HepG2 (cell line): ENCODE data around the gene NELFB. TPM values are rescaled to one million over a fixed set of nuclear protein-coding genes. Genes with fewer than 3 reads are reported as not detected.

Experiments used
- ARNT ChIP-seq: fragments of 450-650 bp; IDR thresholded peaks from 2 replicates; pipeline ENCODE4 v1.6.1; 2017
- CREM ChIP-seq, 2 experiments: sonication (generic) in 1 of 2; formaldehyde crosslinking in 1 of 2; IDR thresholded peaks; 2 replicates each; pipeline versions ENCODE4 v1.4.0 to v1.6.1; 2016 to 2020; ENCODE audit warnings: antibody characterized with exemption in 1 of 2, mild to moderate bottlenecking in 1 of 2, missing genetic modification reagents in 1 of 2
- ETV5 ChIP-seq: IDR thresholded peaks from 2 replicates; pipeline ENCODE4 v1.6.1; 2018; ENCODE audit warnings: missing biosample characterization, missing genetic modification reagents, inconsistent platforms, borderline replicate concordance
- HDAC1 ChIP-seq: sonication (generic); formaldehyde crosslinking; IDR thresholded peaks from 2 replicates; pipeline ENCODE4 v1.5.1; 2020; ENCODE audit warnings: mild to moderate bottlenecking, missing genetic modification reagents
- HDAC6 ChIP-seq: fragments of 200-600 bp; sonication (generic); IDR thresholded peaks from 2 replicates; pipeline ENCODE4 v1.7.0; 2017; ENCODE audit warnings: mild to moderate bottlenecking, antibody characterized with exemption, low read length, low read depth
- HNRNPLL ChIP-seq: fragments of 200-400 bp; formaldehyde crosslinking; IDR thresholded peaks from 2 replicates; pipeline ENCODE4 v1.6.1; 2017; ENCODE audit warnings: mild to moderate bottlenecking, low read depth, low read length; ENCODE audit not compliant: poor library complexity, severe bottlenecking
- IRF1 ChIP-seq: sonication (generic); formaldehyde crosslinking; IDR thresholded peaks from 2 replicates; pipeline ENCODE4 v1.4.0; 2020; ENCODE audit warnings: low read depth, mild to moderate bottlenecking, missing genetic modification reagents
- NFATC3 ChIP-seq: sonication (generic); formaldehyde crosslinking; IDR thresholded peaks from 2 replicates; pipeline ENCODE4 v1.5.1; 2020; ENCODE audit warnings: mild to moderate bottlenecking, missing genetic modification reagents
- NFKB2 ChIP-seq: sonication (generic); formaldehyde crosslinking; IDR thresholded peaks from 2 replicates; pipeline ENCODE4 v1.4.0; 2020; ENCODE audit warnings: missing genetic modification reagents, borderline replicate concordance
- ONECUT2 ChIP-seq: sonication (generic); formaldehyde crosslinking; IDR thresholded peaks from 2 replicates; pipeline ENCODE4 v1.4.0; 2020; ENCODE audit warnings: missing genetic modification reagents
- POLR2AphosphoS5 ChIP-seq: IDR thresholded peaks from 2 replicates; pipeline ENCODE4 v1.6.1; 2012; ENCODE audit warnings: low read depth, low read length
- PRDM15 ChIP-seq: sonication (generic); formaldehyde crosslinking; IDR thresholded peaks from 2 replicates; pipeline ENCODE4 v1.4.0; 2020; ENCODE audit warnings: missing genetic modification reagents
- SAP130 ChIP-seq: IDR thresholded peaks from 2 replicates; pipeline ENCODE4 v1.6.1; 2016; ENCODE audit warnings: low read depth
- SIX1 ChIP-seq: sonication (generic); formaldehyde crosslinking; IDR thresholded peaks from 2 replicates; pipeline ENCODE4 v1.4.0; 2020; ENCODE audit warnings: missing genetic modification reagents, borderline replicate concordance
- STAG1 ChIP-seq: sonication (generic); formaldehyde crosslinking; IDR thresholded peaks from 2 replicates; pipeline ENCODE4 v1.4.0; 2020; ENCODE audit warnings: missing genetic modification reagents
- THYN1 ChIP-seq: sonication (generic); formaldehyde crosslinking; IDR thresholded peaks from 2 replicates; pipeline ENCODE4 v1.8.1; 2023; ENCODE audit warnings: low read depth, mild to moderate bottlenecking, moderate library complexity, missing genetic modification reagents, borderline replicate concordance
- ZNF564 ChIP-seq: sonication (generic); formaldehyde crosslinking; IDR thresholded peaks from 2 replicates; pipeline ENCODE4 v1.8.1; 2023; ENCODE audit warnings: mild to moderate bottlenecking, missing genetic modification reagents
- ZNF616 ChIP-seq: sonication (generic); formaldehyde crosslinking; IDR thresholded peaks from 2 replicates; pipeline ENCODE4 v1.5.0; 2020; ENCODE audit warnings: low read depth, mild to moderate bottlenecking, missing genetic modification reagents
- ZNF737 ChIP-seq: sonication (generic); formaldehyde crosslinking; IDR thresholded peaks from 2 replicates; pipeline ENCODE4 v1.5.0; 2020; ENCODE audit warnings: missing genetic modification reagents, mild to moderate bottlenecking, borderline replicate concordance
- ZNF839 ChIP-seq: sonication (generic); formaldehyde crosslinking; IDR thresholded peaks from 2 replicates; pipeline ENCODE4 v1.4.0; 2020; ENCODE audit warnings: missing genetic modification reagents, mild to moderate bottlenecking, borderline replicate concordance
- polyA plus RNA-seq, 8 experiments: library from polyadenylated mRNA; depleted of rRNA in 3 of 8; stranded (reverse) in 7 of 8; unstranded in 1 of 8; fragments of >200 nt; fragmentation: Illumina TruSeq in 4 of 8; extraction: Trizol in 4 of 8; gene quantifications; 2 replicates each; pipeline versions ENCODE4 v1.2.1 to v1.2.3, GENCODE V29; 2011 to 2016; ENCODE audit warnings: low read depth in 4 of 8, missing spikeins in 1 of 8, mixed read lengths in 1 of 8; ENCODE audit not compliant: insufficient read depth in 1 of 8
- total RNA-seq, 5 experiments: library from RNA; depleted of rRNA; stranded (reverse); fragments of >200 nt; fragmentation: Illumina TruSeq; extraction: Trizol; gene quantifications; 2 replicates each; pipeline ENCODE4 v1.2.3, GENCODE V29; 2016; ENCODE audit warnings: low read depth in 1 of 5

NELFB gene
- total and polyA plus RNA-seq, 2 of the 13 experiments (the other 11 are each of a cell fraction or from before 2014, with no cell fraction given) = 26.5 to 45.8 TPM

DNA sequence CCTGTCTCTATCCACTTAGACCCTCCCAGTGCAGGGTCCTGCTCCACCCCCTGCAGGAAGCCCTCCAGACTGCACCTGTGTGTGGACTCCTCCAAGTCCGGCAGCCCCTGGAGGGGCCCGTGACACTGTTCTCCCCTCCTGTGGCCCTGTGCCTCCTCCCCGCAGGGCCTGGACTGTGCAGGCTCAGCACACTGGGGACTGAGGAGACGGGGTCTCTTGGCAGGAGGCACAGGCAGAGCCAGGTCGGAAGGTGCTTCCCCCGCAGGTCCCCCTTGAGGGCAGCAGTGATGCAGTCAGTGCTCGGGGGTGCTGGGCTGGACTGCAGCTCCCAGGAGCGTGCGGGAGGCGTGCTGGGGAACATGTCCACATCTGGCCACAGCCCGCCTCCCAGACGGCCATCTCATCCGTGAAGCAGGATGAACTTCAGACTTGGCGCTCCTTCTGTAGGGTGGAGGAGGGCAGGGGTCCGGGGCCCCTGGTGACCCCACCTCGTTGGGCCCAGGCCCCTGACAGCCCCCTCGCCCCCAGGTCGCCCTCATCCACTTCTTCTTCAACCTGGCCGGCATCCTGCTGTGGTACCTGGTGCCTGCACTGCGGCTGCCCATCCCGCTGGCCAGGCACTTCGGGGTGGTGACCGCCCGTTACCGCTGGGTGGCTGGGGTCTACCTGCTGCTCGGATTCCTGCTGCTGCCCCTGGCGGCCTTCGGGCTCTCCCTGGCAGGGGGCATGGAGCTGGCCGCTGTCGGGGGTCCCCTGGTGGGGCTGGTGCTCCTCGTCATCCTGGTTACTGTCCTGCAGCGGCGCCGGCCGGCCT, 19.5 kb upstream of the NELFB start (continued):
- TF ChIP-seq PRDM15 (CRISPR knock-in tag) (no peak), THYN1 (CRISPR knock-in tag) (no peak), ARNT (no peak), HNRNPLL (no peak), NFATC3 (CRISPR knock-in tag) (no peak), SIX1 (no peak), ZNF737 (CRISPR knock-in tag) (no peak), HDAC6 (no peak), HDAC1 (CRISPR knock-in tag) (no peak), STAG1 (CRISPR knock-in tag) (no peak; the same call in none of the 2 replicates), ZNF564 (CRISPR knock-in tag) (peak; percentile 47; the same call in 1 of the 2 replicates), ONECUT2 (CRISPR knock-in tag) (no peak), ZNF839 (CRISPR knock-in tag) (no peak), SAP130 (peak; percentile 84), NFKB2 (CRISPR knock-in tag) (no peak; the same call in none of the 2 replicates), ZNF616 (CRISPR knock-in tag) (0 out of 2 replicates have a peak, but pooled peaks have one; percentile 38), POLR2AphosphoS5 (no peak), IRF1 (CRISPR knock-in tag) (no peak), ETV5 (CRISPR knock-in tag) (peak; percentile 45; the same call in 1 of the 2 replicates), CREM (IDR thresholded peaks at IDR 0.05) (no peak), CREM (CRISPR knock-in tag; IDR thresholded peaks at IDR 0.05) (no peak)
